Subcutaneous abdominal adipose tissue (tissue), 5 donors: ENCODE results near the gene BANF1.

Experiments
- H3K27ac ChIP-seq: one replicate; pipeline ENCODE4 v1.7.0; 2013; ENCODE audit warnings: low read depth, mild to moderate bottlenecking, inconsistent platforms, low read length, moderate library complexity
- H3K27me3 ChIP-seq, 5 donors: one replicate each; pipeline ENCODE4 v1.7.0; 2013; ENCODE audit warnings: low read length in 5 of 5, inconsistent platforms in 1 of 5; ENCODE audit not compliant: control insufficient read depth in 5 of 5, insufficient read depth in 4 of 5
- H3K36me3 ChIP-seq, 5 donors: one replicate each; pipeline ENCODE4 v1.7.0; 2013; ENCODE audit warnings: low read length in 5 of 5; ENCODE audit not compliant: control insufficient read depth in 5 of 5, insufficient read depth in 5 of 5
- H3K4me1 ChIP-seq, 5 donors: one replicate each; pipeline ENCODE4 v1.7.0; 2013; ENCODE audit warnings: low read length in 5 of 5, mild to moderate bottlenecking in 3 of 5, moderate library complexity in 1 of 5; ENCODE audit not compliant: control insufficient read depth in 5 of 5, insufficient read depth in 5 of 5
- H3K4me3 ChIP-seq, 5 donors: one replicate each; pipeline ENCODE4 v1.7.0; 2013; ENCODE audit warnings: low read length in 5 of 5, low read depth in 1 of 5
- H3K9ac ChIP-seq, 5 donors: one replicate each; pipeline ENCODE4 v1.7.0; 2013; ENCODE audit warnings: low read length in 5 of 5, mild to moderate bottlenecking in 4 of 5, moderate library complexity in 3 of 5
- H3K9me3 ChIP-seq, 5 donors: one replicate each; pipeline ENCODE4 v1.7.0; 2013; ENCODE audit warnings: low read length in 5 of 5; ENCODE audit not compliant: control insufficient read depth in 5 of 5
- donor health status: healthy.
- donor health status: healthy.
- donor health status: healthy.
- donor health status: healthy.
- donor health status: healthy.

Gene BANF1, protein sequence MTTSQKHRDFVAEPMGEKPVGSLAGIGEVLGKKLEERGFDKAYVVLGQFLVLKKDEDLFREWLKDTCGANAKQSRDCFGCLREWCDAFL

DNA sequence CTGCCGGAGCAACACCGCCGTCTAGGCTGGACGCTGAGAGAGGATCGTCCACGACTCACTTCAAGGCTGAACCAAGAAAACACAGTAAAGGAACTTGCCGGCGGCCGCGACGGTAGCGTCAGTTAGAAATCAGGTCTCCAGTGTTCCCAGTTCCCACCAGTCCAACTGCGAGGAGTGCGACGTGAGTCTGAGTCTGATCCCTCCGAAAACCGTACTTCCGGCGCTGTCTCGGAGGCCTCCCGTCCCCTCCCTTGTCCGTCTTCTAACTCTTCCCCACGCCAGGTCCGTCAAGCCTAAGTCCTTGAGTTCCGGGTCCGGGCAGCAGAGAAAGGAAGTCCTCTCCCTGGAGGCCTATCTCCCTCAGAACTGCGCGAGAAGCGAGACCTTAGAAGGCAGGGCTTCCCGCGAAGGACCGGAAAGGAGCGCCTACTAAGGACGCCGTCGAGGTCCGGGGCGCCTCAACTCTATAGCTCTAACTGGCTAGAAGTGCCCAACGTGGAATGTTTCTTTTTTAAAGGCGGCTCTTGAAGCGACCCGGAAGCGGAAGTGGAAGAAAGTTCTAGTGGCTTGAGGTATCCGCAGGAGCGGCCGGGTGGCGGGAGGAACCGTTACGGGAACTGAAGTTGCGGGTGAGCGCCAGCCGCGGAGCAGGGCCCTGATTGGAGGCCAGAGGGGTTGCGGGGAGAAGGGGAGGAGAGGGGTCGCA is at the start of gene BANF1, which contains the start of gene EIF1AD:
Gene BANF1 (plus strand): TSS at position 562 of the 706 bp plus-strand sequence. CDS start 748 bp downstream, outside the sequence.
Gene EIF1AD (minus strand): TSS at position 216 of the 706 bp plus-strand sequence. CDS start 1,768 bp downstream, outside the sequence.
- peaks cover 10 to 51% (median 47%) of the 10 kb centered on the region in 5 donors for H3K36me3 ChIP-seq
- H3K27me3 ChIP-seq: no peaks in the 10 kb centered on the region
- H3K4me3 ChIP-seq: peak within 1 kb of the TSS; percentile 77 to 100 (median 97)
- peak within 1 kb of the TSS; percentile 98 for H3K27ac ChIP-seq
- peaks cover 2 to 27% (median 21%) of the 10 kb centered on the region in 5 donors for H3K4me1 ChIP-seq
- H3K9me3 ChIP-seq: no peaks in the 10 kb centered on the region
- H3K9ac ChIP-seq: peak within 1 kb of the TSS; percentile 86 to 99 (median 98)

DNA sequence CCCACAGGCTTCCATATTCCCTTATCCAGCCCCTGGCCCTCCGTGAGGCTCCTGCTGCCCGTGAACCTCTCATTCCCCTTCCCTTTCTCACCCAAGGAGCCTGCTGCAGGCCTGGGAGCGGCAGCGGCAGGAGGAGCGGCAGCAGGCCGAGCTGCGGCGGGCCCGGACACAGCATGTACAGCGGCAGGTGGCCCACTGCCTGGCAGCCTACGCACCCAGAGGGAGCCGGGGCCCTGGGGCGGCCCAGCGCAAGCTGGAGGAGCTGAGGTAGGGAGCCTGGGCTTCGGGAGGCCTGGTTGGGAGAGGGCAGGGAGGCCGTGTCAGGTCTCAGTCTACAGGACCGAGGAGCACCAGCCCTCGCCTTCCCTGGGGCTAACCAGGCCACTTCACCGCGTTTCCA is 48.8 kb upstream of the BANF1 start:
- Histone ChIP-seq H3K4me3 (no peak overlapping the region), H3K4me1 (no peaks in the 10 kb centered on the region), H3K27ac (no peak overlapping the region), H3K9me3 (no peaks in the 10 kb centered on the region), H3K27me3 (peaks cover 3 to 7% (median 5%) of the 10 kb centered on the region in 5 donors), H3K9ac (no peak overlapping the region), H3K36me3 (no peaks in the 10 kb centered on the region)

DNA sequence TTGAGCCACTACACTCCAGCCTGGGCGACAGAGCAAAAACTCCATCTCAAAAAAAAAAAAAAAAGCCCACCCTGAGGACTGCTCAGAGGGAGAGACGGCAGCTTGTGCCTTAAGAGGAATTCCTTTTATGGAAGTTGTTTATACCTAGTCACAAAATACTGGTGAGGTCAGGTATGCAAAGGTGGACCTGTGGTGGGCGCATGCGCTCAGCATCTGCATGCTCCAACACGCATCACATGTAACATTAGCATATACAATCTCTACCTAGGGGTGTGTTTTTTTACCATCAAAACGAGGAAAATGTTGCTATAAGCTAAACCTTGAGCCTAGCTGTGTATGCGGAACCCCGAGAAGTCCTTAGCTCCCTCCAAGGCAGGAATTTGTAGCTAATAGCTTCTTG is 47.5 kb upstream of the BANF1 start:
- Histone ChIP-seq H3K36me3 (no peaks in the 10 kb centered on the region), H3K9ac (no peak overlapping the region), H3K4me1 (no peaks in the 10 kb centered on the region), H3K4me3 (no peak overlapping the region), H3K9me3 (no peaks in the 10 kb centered on the region), H3K27me3 (peaks cover 4 to 7% (median 6%) of the 10 kb centered on the region in 5 donors), H3K27ac (no peak overlapping the region)

DNA sequence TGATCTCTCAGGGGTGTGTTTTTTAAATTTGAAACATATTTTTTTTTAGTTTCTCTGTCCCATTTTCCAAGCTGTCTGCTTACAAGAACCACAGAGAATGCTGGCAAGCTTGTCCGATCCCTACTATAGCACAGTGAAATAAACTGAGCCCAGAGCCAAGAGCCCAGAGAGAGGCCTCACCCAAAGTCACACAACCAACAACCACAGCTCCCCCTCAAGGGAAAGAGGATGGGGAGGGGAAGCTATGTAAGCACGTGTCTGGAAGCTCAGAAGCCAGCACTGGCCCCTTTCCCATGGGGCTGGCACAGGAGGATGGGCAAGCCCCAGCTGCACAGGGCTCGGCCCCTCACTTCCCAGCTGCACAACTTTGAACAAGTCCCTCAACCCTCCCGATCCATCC is 44.0 kb upstream of the BANF1 start:
- Histone ChIP-seq H3K27me3 (peaks cover 4 to 7% (median 6%) of the 10 kb centered on the region in 5 donors), H3K4me3 (no peak overlapping the region), H3K27ac (no peak overlapping the region), H3K36me3 (no peaks in the 10 kb centered on the region), H3K9me3 (no peaks in the 10 kb centered on the region), H3K4me1 (peaks cover 7 to 19% (median 17%) of the 10 kb centered on the region in 5 donors), H3K9ac (no peak overlapping the region)

DNA sequence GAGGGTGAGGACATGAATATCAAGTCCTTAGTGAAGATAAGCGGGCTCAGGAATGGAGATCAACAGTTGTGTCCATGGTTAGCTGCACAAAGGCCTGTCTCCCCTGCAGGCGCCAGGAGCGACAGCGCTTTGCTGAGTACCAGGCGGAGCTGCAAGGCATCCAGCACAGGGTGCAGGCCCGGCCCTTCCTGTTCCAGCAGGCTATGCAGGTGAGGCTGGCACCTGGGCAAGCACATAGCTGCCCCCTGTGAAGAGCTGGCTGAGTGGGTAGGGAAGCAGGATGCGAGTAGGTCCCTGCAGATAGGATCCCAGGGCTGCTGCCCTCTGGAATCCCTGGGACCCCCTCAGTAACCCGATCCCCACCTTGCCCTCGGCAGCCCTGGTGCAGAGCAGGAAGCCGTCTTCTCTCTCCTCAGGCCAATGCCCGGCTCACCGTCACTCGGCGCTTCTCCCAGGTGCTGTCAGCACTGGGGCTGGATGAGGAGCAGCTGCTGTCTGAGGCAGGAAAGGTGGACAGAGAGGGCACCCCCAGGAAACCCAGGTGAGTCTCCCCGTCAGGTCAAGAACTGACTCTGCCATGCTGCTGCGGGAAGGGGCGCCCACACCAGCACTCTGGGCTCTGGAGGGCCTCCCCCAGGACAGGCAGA is 43.4 kb upstream of the BANF1 start:
- Histone ChIP-seq H3K4me1 (peaks cover 7 to 25% (median 22%) of the 10 kb centered on the region in 5 donors), H3K36me3 (peaks cover 0 to 1% (median under 1%) of the 10 kb centered on the region in 5 donors), H3K27me3 (peaks cover 4 to 7% (median 6%) of the 10 kb centered on the region in 5 donors), H3K4me3 (no peak overlapping the region), H3K9ac (no peak overlapping the region), H3K9me3 (no peaks in the 10 kb centered on the region), H3K27ac (no peak overlapping the region)

DNA sequence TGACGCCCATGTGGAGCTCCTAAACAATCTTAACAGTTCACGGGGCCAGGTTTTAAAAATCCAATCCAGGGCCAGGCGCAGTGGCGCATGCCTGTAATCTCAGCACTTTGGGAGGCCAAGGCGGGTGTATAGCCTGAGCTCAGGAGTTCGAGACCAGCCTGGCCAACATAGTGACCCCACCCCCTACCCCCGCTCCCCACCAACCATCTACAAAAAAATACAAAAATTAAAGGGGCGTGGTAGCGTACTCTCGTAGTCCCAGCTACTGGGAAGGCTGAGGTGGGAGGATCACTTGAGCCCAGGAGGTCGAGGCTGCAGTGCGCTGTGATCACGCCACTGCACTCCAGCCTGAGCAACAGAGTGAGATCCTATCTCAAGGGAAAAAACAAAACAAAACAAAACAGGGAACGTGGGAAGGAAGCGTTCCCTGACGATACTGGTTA is 41.5 kb upstream of the BANF1 start:
- H3K9ac ChIP-seq: peak overlapping the region; percentile 77 to 96 (median 91)
- peaks cover 7 to 29% (median 26%) of the 10 kb centered on the region in 5 donors for H3K4me1 ChIP-seq
- no peaks in the 10 kb centered on the region for H3K9me3 ChIP-seq
- peak overlapping the region; percentile 88 to 99 (median 94) for H3K4me3 ChIP-seq
- peaks cover 0 to 21% (median 20%) of the 10 kb centered on the region in 5 donors for H3K36me3 ChIP-seq
- peak overlapping the region; percentile 89 for H3K27ac ChIP-seq
- H3K27me3 ChIP-seq: peaks cover under 1 to 7% (median under 1%) of the 10 kb centered on the region in 5 donors

DNA sequence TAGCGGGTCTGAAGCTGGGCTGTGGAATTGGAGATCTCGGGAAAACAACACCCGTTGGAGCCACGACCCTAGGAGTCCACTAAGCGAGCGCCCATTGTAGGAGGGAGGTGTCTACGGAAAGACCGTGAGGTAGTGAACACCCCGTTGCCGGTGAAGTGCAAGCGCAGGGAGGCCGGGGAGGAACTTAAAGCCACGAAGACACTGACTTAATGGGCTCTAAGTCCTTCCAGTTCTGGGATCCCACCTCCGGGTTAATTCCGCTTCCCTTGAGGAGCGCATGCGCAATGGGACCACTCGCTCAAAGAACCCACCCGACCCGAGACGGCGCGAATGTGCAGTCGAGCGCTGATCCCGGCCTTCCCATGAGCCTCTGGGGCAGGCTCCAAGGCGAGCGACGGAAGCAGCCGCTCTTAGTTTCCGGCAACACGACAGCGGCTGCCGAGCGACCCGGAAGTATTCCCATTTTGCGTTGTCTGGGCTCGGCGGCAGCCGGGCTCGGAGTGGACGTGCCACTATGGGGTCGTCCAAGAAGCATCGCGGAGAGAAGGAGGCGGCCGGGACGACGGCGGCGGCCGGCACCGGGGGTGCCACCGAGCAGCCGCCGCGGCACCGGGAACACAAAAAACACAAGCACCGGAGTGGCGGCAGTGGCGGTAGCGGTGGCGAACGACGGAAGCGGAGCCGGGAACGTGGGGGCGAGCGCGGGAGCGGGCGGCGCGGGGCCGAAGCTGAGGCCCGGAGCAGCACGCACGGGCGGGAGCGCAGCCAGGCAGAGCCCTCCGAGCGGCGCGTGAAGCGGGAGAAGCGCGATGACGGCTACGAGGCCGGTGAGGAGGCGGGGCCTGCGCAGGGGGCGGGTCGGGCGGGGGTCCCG is 40.8 kb upstream of the BANF1 start, which contains the start of gene SART1:
Gene SART1 (plus strand): TSS at position 468 of the 874 bp plus-strand sequence. CDS start 47 bp downstream, at position 515.
- Histone ChIP-seq H3K4me3 (peak within 1 kb of the TSS; percentile 88 to 99 (median 94)), H3K4me1 (peaks cover 7 to 29% (median 26%) of the 10 kb centered on the region in 5 donors), H3K36me3 (peaks cover 0 to 27% (median 27%) of the 10 kb centered on the region in 5 donors), H3K27ac (peak within 1 kb of the TSS; percentile 89), H3K27me3 (peaks cover 0 to 7% (median 0%) of the 10 kb centered on the region in 5 donors), H3K9me3 (no peaks in the 10 kb centered on the region), H3K9ac (peak within 1 kb of the TSS; percentile 77 to 96 (median 91))

DNA sequence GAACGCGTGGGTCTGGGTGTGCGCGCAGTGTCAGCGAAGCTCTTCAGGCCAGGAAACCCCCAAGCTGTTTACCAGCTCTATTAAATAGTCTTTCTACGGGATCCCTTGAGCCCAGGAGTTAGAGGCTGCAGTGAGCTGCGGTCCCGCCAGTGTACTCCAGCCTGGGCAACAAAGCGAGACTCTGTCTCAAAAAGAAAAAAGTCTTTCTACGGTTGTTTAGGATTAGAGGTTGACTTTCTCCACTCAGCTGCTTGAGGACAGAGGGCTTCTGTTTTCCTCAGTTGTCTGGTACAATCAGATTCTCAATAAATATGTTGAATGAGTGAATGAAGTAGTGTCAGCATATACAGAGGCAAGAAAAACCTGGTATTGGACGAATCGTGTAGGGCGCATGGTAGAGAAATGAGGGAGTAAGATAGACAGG is 40.1 kb upstream of the BANF1 start:
- Histone ChIP-seq H3K36me3 (peaks cover 0 to 34% (median 33%) of the 10 kb centered on the region in 5 donors), H3K9ac (peak overlapping the region; percentile 47 to 81 (median 75)), H3K9me3 (no peaks in the 10 kb centered on the region), H3K4me1 (peaks cover 7 to 29% (median 26%) of the 10 kb centered on the region in 5 donors), H3K27me3 (peaks cover 0 to 6% (median 0%) of the 10 kb centered on the region in 5 donors), H3K4me3 (peak overlapping the region; percentile 86 to 98 (median 89)), H3K27ac (no peak overlapping the region)

DNA sequence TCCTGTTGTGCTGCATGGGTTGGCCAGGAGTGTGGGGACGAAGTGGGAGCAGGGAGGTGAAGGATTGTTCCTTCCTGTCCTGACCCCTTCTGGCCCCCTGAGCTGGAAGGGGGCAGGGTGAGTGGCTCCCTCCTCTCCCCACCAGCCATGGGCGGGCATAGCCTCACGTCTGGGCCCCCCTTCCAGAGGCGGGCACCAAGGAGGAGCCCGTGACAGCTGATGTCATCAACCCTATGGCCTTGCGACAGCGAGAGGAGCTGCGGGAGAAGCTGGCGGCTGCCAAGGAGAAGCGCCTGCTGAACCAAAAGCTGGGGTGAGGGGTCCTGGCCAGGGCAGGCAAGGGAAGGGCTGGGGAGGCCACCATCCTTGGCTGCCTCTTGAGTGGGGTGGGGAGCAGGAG is 37.4 kb upstream of the BANF1 start:
- H3K9me3 ChIP-seq: no peaks in the 10 kb centered on the region
- H3K27me3 ChIP-seq: no peaks in the 10 kb centered on the region
- H3K9ac ChIP-seq: no peak overlapping the region
- peaks cover 7 to 29% (median 26%) of the 10 kb centered on the region in 5 donors for H3K4me1 ChIP-seq
- H3K4me3 ChIP-seq: no peak overlapping the region
- H3K36me3 ChIP-seq: peaks cover 0 to 61% (median 60%) of the 10 kb centered on the region in 5 donors
- no peak overlapping the region for H3K27ac ChIP-seq
